HG02885 (cell line): ENCODE results near the gene SORBS1.

ENCODE experiments used
- ATAC-seq: cut with Tn5 transposase; IDR thresholded peaks from one replicate; pipeline ENCODE4 v1.9.1; 2021; ENCODE audit warnings: mild to moderate bottlenecking; ENCODE audit not compliant: unreplicated experiment, poor library complexity

Gene SORBS1

DNA sequence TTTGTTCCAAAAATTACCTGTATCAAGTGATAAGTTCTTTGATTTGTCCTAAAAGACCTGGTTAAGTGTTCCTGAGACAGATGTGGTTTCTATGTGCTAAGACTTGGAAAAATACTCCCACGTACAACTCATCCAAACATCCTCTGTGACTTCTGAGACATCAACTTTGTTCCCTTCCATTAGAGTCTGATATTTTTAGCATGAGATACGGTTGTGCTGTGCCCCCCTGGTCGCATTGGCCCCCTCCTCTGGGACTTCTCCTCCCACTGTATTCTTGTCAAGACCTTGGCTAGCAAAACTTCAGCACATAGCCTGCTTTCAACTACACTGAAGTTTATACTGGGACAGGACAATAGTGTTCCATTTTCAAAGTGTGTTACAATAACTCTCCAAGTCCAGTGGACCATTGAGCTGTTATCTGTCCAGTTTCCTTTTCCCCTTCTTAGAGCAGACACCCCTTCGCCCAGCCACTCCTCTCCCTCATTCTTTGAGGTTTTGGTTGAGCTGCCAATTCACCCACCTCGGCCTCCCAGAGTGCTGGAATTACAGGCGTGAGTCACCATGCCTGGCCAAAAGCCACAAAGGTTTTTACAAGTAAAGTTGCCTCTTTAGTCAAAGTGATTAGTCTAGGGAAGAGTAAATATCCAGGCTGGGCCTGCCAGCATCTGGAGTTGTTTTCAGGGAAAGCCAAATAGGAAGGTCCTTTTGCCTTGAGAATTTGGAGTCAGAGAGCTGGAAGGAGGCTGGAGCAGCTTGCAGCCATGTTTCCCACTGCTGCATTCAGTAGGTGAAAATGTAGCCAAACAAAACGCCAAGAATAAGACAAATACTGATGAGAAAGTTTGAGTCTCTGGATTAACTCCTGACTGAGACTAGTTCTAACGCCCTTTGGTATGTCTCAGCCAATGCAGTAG is 252.5 kb downstream of the SORBS1 start:
- no peak for ATAC-seq

DNA sequence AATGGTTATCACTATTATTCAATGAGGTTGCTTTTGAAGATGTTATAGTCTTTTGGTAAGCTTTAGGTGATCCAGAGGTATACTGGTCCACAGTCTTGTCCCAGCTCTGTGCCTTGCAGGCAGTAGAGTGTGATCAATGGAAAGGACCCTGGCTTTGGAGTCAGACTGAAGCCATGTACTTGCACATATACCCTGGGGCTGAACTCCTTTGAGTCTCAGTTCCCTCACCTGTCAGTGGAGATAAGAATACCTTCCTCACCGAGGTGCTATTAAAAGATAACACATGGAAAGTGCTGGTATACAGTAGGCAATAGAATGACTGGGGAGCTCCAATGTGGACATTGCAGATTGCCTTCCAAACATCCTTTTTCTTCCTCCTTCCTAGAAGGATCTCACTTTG is 254.3 kb downstream of the SORBS1 start:
- no peak for ATAC-seq

DNA sequence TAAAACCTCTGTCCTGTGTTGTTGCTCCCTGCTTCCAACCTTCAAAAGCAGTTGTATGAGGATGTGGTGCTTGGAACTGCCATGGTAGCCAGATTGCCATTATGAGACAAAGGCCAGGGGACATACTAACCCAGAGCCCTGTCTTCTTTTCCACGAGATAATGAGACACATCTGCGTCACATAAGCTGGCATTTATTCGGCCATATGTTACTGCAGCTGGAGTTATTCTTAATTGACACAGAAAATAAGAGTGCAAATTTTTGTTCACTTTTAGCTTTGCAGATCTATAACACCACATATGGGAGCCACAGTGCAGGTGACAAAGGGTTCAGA is 254.9 kb downstream of the SORBS1 start:
- no peak for ATAC-seq

DNA sequence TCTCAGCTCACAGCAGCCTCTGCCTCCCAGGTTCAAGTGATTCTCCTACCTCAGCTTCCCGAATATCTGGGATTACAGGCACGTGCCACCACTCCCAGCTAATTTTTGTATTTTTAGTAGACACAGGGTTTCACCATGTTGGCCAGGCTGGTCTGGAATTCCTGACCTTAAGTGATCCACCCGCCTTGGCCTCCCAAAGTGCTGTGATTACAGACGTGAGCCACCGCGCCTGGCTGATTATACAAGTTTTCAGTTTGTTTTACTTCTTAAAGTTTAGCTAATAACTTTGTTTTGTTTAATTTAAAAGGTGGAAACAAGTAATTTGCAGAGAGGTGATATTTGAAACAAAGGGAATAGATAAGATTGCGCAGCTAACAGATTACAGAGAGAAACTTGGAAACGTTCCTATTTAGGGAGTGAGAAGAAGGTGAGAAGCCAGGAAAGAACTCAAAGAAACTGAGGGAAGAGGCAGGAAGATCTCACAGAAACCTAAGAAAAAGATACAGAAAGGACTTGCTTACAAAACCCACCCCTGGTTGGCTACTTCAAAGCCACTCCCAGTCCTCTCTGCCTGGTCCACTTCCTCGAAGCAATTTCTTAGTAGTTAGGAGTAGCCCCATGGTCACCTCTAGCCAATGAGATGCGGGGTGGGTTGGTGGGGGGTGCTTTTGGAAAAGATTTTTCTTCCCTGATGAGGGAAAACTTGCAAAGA is 255.4 kb downstream of the SORBS1 start:
- no peak for ATAC-seq

DNA sequence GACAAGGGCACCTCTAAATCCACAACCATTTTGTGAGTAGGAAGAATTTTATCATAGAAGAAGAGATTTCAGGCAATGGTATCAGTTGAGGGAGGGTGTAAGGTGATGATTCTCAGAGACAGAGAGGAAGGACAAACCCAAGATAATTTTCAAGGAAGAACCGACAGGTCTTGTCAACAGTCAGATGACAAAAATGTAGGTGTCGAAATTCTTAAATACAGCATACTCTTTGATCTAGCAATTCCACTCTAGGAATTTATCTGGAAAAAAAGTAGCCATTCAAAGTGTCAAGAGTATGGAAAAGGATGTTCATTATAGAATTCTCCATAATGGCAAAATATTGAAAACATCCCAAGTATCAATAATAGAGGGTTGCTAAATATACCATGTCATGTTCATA is 256.2 kb downstream of the SORBS1 start:
- no peak for ATAC-seq

DNA sequence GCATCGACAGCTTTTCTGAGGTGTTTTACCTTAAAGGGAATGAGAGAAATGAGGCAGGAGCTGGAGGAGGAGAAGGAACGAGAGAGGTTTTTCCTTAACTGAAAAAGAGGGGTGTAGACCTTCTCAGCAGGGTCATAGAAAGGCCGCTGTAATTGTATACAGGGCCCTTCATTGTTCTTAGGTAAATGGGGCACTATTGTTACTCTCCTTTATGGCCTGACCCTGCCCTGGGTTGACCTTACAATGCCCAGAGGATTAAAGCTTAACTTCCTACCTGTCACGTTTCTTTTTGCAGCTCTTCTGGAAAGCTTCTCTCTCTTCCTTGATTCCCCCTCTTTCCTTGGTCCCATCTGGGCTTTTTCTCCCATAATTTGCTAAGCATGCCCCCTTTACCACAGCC is 256.7 kb downstream of the SORBS1 start:
- no peak for ATAC-seq

DNA sequence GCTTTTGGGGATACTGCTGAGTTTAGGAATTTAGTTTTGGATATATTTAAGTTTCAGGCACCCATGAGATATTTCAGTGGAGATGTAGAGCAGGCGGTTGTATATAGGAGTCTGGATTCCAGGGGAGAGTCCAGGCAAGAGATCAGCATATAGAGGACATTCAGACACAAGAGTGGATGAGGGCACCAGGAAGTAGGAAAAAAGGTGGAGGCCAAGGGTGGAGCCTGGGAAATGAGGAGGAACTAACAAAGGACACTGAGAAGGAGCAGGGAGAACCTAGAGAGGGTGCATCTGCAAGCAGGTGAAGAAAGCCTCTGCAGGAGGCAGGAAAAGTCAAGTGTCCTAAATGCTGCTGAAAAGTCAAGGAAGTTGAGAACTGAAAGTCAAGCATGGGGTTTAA is 257.2 kb downstream of the SORBS1 start:
- no peak for ATAC-seq

DNA sequence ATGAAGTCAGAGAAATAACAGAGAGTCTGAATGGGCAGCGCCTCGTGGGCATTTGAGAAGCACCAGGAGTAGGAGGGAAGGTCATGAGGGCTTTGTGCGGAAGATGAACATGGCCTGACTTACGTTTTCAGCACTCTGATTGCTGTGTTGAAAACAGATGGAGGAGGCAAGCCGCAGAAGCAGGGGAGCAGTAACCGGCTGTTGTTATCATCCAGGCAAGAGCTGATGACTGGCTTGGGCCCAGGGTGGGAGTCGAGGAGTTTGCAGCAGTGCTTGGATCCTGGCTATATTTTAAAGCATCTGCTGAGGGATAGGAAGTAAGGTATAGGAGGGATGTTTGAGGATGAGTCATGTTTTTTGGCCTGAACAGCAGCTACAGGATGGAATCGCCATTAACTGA is 257.6 kb downstream of the SORBS1 start:
- ATAC-seq, result no peak

DNA sequence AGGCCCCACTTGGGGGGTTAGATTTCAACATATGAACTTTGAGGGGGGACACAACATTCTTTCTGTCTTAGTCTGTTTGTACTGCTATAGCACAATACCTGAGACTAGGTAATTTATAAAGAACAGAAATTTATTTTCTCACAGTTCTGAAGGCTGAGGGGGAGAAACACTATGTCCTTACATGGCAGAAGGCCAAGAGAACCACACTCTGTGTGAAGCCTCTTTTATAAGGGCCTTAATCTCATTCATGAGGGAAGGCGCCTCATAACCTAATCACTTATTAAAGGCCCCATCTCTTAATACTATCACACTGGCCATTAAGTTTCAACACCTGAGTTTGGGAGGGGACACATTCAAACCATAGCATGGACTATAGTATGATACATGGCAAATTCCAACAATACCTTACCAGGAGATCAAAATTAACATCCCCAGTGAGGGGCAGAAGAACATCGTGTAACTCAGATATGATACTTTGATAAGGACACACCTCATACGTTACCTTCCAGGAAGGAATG is 261.1 kb downstream of the SORBS1 start:
- ATAC-seq, result no peak

DNA sequence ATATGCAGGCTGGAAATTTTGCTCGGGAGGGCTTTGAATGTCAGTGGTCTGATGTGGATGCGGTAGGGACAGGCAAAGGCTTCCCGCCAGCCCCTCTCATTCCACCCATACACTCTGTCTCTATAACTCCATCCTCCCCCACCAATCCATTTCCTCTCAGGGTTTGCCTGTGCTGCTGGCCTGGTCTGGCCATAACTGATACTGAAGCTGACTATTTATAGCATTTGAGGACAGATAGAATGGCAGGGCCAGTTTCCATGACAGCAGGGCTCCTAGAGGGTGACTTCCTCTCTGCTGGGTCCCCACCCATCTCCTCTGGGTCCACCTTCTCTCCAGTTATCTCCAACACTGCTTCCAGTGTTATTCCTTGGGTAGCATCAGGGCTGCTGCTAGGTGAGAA is 263.8 kb downstream of the SORBS1 start:
- ATAC-seq, result peak; percentile 28

DNA sequence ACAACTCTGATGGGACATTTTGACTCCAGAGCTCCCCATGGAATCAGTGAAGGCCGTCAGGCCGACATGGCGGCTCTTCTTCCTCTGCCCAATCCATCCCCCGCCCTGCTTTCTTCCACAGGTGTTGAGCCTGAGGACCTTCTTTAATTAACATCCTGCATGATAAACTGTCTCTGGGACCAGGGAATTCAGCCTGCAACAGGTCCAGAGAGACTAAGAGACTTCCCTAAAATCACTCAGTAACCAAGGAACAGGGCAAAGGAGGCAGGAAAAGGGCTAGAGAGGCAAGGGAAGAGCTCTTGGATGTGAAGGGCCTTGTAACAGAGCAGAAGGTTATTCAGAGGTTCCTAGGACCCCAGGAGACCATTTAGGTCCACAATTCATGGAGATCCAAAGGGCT is 264.4 kb downstream of the SORBS1 start:
- ATAC-seq, result no peak

DNA sequence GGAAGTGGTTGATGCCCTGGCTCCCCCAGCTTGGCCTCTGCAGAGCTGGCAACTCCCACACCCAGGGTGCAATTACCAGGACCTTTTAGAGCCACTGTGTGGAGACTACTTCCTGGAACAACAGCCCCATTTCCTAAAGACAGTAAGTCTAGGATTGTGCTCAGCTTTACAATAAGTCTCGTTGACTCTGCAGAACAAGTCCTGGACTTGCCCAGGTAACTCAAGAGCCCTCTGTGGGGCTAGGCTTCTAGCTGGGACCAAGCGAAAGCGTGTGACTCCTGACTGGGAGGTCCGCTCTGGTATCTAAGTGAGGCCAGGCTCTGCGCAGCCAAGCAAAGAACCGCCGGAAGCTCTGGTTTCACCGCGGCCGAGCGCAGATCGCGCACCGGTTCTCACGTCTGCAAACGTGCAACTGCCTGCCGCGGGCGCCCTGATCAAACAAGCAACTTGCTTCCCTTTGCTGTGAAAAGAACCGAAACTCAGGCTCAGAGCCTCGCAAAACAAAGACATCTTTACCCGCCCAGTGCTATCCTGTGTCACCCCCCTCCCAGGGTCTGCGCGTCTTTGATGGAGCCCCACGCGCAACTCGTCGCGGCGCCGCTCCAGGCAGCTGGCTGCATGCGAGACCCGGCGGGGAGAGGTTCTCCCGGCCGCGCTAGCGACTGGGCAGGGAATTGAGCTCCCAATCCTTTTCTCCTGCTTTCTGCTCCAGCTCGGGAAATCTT is 266.0 kb downstream of the SORBS1 start:
- ATAC-seq, result peak; percentile 79

DNA sequence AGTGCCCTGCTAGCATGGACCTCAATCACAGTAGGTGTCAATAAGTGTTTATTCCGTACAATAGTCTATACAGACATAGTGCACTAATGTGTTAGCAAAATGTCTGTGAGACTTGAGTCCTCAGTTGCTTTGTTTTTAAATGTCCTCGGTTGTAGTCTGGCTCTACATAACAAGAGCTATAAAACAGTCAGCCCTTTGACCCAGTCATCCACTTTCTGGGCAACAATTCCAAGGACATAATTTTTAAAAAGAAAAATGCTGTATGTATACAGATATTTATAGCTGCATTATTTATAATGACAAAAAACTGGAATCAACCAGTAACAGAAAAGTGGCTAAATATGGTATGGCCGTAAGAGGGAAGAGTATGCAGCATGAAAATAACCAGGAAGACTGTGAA is 267.5 kb downstream of the SORBS1 start:
- ATAC-seq, result no peak

DNA sequence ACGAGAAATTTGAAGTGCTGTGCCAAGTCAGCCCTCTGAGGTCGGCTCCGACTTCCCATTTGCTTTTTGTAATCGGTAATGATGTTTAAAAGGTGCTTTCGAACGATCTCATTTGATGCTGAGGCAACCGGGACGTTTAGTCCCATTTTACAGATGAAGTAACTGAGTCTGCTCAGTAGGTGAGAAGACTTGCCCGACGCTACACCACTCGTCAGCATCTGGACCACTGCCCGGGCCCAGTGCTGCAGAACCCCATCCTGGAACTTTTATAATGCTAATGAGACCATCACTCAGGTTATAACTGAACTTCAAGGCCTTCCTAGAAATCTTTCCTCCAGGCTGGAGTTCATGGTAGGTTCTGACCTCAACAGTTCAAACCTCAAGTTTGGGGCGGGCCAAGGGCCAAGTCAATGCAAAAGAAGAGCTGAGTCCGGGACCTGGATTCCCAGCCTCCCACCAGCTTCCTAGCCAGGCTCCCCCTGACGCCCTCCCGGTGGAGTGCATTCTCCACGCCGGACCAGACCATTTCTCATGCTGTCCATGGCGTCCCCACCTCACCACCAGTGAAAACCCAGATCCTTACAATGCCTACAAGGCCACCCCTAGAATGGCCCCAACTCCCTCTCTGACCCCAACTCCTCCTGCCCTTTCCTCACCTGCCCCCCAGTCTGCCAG is 269.7 kb downstream of the SORBS1 start:
- no peak for ATAC-seq

DNA sequence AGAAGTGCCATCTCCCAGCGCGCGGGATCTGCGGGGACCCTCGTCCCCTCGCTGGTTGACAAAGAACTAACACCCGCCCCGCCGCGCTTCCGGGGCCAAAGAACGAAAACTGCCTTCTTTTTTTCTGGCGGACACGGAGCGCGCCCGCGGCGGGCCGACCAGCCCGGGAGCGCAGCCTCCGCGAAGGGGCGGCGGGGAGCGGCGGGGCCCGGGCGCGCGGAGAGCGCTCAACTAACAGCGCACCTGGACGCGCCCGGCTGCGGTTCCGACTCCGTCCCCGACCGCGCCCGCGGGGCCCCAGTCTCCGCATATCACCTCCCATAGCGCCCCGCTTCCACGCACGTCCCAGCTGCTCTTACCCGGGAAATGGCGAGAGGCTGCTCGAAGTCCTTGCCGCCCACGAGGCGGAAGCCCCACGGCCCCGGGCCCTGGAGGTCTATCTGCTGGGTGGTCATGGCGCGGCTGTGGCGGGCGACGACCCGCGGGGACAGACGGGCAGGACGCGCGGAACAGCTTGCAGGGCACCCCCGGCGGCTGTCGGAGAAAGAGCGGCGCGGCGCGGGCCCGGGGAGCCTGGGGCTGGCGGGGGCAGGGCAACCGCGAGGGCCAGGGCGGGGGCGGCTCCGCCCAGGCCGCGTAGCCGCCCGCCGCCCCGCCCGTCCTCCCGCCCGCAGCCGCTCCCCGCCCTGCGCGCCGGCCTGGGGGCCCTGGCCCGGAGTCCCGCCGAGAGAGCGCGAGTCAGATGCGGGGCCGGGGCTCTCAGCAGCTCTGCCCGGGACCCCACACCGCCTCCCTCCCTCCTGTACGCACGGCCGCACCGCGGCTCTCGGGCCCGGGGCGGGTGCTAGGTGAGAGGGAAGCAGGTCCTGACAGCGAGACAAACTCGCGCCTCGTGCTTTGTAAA is 270.5 kb downstream of the SORBS1 start, which contains the start of gene PDLIM1:
Gene PDLIM1 (minus strand): TSS at position 543 of the 904 bp plus-strand sequence. CDS start 88 bp downstream, at position 455.
- ATAC-seq, result peak; percentile 47

DNA sequence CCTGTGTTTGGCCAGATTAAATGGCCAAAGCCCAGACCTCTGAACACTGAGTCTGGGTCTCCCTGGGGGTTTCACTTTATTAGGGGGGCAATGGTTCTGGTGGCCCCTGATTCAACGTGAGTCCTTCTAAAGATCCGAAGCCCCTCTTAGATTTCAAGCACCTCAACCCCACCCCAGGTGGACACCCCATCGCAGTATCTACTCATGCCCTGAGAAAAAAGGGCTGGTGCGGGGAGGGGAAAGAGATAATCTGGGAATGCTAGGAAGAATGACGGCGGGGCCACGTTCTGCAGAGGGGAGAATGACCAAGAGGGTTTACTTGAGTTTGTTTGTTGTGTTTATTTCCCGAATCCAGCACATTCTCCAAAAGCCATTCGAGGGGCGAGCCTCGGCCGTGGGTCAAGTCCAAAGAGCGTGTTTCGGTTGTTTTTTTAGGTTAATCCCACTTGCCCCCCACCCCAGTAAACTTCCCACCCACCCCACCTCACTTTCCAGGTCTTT is 271.2 kb downstream of the SORBS1 start:
- ATAC-seq, result no peak

DNA sequence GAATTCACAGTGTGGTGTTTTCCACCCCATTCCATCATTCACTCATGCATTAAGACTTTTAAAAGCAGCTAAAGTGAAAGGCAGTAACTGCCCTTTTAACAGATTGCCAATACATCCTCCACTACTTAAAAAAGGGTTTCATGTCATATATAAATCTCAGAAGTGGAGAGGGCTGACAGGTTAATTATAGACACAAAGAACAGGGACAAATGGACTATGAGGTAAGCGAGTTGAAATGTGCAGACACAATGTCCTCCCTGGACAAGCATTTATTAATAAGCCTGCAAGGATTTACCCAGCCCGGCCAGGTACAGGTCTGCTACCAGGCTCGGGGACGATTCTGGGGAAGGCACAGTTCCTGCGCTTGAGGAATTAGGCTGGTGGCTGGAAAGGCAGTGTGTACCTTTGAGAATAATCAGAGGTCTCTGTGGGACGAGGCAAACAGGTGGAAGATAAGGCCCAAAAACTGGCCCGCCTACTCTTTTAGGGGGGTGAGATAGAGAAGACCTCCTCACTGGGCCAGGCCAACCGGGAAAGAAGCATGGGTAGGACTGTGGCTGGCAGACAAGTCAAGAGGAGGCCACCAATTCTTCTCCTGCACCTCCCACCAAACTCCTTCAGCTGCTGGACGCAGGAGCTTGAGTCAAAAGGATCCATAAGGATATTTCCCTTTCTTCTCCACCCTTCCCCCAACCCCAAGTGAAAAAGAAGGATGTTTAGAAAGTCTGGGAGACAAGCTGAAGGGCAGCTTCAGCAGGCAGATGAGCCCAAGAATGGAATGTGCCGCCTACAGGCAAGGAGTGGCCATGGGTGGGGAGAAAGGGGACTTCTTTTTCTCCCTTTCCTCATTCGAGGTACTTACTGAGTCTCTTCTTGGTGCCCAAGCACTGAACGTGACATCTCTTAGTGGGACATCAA is 271.9 kb downstream of the SORBS1 start:
- ATAC-seq, result no peak

DNA sequence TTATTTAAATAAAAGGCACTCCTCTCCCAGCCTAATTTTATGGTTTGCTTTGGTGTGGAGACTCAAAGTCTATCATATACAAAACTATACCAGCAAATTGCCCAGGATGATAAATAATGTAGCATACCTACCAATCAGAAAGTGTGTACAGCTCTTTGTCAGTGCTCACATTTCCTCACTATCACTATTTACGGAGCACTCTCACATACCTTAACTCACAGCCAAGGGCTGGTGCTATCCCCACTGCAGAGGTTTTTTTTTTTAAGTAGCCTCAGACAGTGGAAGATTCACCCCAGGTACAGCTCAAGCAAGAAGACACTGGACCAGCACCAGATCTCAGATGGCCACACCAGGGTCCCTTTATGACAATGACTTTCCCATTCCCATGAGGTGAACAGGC is 272.9 kb downstream of the SORBS1 start:
- ATAC-seq, result no peak
